PFSK-1 (cell line): ENCODE data around the gene SLC38A3.
A peak's percentile ranks its signal among the peaks of the same experiment; 100 is the strongest.

ENCODE experiments used
- FOXP2 ChIP-seq: optimal IDR thresholded peaks from 2 replicates; pipeline ENCODE3; 2011; ENCODE audit warnings: borderline replicate concordance, control low read depth, inconsistent platforms; ENCODE audit not compliant: insufficient read depth; ENCODE audit errors: extremely low read length, extremely low read depth
- POLR2AphosphoS5 ChIP-seq: IDR thresholded peaks from 2 replicates; pipeline ENCODE4 v1.6.1; 2012; ENCODE audit warnings: low read depth, mild to moderate bottlenecking, control low read depth, low read length, moderate library complexity
- SIN3A ChIP-seq: IDR thresholded peaks from 2 replicates; pipeline ENCODE4 v1.6.1; 2012; ENCODE audit warnings: mild to moderate bottlenecking, low read length, moderate library complexity, borderline replicate concordance; ENCODE audit not compliant: insufficient read depth
- TAF1 ChIP-seq: IDR thresholded peaks from 2 replicates; pipeline ENCODE4 v1.6.1; 2012; ENCODE audit warnings: low read length, control low read depth, borderline replicate concordance; ENCODE audit not compliant: insufficient read depth
- TF ChIP-seq, protein P1 (sequence below), 2 experiments: IDR thresholded peaks; 2 replicates each; pipeline versions ENCODE4 v1.6.1 to v1.8.0; 2011 to 2012; ENCODE audit warnings: low read depth in 2 of 2, low read length in 2 of 2, control low read depth in 1 of 2, inconsistent platforms in 1 of 2, mild to moderate bottlenecking in 1 of 2, moderate library complexity in 1 of 2; ENCODE audit not compliant: insufficient read depth in 1 of 2

The SLC38A3 gene

DNA sequence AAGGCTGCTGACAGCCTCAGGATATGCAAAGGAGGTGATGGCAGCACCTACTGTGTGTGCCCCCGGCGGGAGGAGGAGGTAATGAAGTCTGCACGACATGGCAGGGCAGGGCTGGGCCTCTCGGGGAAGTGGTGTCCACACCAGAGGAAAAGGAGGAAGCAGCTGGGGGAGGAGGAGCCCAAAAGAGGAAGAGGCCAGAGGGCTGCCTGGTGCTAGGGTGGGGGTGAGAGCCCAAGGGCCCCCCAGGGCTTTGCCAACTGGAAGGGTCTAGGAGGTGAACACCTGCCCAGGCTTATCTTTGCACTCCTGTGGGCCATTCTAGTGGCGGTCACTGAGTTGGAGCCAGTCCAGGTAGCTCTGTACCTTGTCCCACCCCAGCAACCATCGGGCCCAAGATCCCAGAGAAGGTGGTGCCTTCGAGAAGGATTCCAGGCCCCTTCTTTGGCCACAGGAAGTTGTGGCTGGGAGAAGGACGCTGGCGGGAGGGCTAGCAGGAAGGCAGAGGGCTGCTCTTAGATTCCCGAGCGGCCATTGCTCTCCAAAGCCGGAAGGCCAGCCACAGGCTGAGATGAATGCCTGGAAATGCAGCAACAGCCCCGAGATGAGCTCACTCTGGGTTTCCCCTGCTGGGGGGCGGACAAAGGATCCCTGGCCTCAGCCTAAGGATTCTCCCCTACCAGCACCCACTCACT, 37.9 kb downstream of the SLC38A3 start:
- TF ChIP-seq, protein P1, sequence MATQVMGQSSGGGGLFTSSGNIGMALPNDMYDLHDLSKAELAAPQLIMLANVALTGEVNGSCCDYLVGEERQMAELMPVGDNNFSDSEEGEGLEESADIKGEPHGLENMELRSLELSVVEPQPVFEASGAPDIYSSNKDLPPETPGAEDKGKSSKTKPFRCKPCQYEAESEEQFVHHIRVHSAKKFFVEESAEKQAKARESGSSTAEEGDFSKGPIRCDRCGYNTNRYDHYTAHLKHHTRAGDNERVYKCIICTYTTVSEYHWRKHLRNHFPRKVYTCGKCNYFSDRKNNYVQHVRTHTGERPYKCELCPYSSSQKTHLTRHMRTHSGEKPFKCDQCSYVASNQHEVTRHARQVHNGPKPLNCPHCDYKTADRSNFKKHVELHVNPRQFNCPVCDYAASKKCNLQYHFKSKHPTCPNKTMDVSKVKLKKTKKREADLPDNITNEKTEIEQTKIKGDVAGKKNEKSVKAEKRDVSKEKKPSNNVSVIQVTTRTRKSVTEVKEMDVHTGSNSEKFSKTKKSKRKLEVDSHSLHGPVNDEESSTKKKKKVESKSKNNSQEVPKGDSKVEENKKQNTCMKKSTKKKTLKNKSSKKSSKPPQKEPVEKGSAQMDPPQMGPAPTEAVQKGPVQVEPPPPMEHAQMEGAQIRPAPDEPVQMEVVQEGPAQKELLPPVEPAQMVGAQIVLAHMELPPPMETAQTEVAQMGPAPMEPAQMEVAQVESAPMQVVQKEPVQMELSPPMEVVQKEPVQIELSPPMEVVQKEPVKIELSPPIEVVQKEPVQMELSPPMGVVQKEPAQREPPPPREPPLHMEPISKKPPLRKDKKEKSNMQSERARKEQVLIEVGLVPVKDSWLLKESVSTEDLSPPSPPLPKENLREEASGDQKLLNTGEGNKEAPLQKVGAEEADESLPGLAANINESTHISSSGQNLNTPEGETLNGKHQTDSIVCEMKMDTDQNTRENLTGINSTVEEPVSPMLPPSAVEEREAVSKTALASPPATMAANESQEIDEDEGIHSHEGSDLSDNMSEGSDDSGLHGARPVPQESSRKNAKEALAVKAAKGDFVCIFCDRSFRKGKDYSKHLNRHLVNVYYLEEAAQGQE (IDR thresholded peaks at IDR 0.05; ENCODE audit: insufficient read depth in 1 of 2, low read depth in 2 of 2, low read length in 2 of 2) = no peak
- TF ChIP-seq FOXP2 (no peak), TAF1 (no peak), SIN3A (no peak), POLR2AphosphoS5 (no peak)

DNA sequence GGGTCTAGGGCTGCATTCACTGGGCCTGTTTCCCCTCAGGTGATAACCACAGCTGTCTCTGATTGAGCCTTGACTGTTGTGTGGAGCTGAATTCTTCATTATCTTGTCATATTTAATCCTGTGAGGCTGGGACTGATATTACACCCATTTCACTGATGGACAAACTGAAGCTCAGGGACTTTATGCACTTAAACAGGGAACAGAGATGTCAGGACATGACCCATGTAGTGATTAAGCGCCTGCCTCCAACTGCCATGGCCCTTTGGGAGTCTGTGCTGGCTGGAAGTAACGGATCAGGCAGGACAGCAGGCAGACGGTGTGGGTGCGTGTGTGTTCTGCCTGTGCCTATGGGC, 38.4 kb downstream of the SLC38A3 start:
- TF ChIP-seq SIN3A = no peak
- TF ChIP-seq, protein P1 (IDR thresholded peaks at IDR 0.05; ENCODE audit: insufficient read depth in 1 of 2, low read depth in 2 of 2, low read length in 2 of 2) = no peak
- TF ChIP-seq POLR2AphosphoS5 = no peak
- TF ChIP-seq FOXP2 = no peak
- TF ChIP-seq TAF1 = no peak

DNA sequence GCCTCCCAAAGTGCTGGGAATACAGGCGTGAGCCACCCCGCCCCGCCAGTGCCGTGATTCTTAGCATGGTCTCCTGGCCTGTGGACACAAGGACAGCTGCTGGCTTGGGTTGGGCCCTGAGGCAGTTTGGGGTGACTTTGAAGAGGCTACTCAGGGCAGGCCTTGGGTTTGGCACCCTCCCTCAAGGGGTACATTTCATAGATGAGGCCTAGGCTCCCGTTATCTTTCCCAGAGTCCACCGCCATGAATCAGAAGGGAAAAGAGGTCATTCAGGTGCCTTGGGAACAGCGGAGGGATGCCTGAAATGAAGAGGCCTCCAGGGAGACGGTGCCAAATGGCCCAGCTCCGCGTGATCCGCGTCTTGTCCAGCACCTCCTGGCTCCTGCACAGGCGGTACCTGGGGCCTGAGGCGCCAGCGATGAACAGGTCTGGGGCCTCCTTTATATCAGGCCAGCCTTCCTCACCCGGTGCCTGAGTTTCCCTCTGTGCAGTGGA, 40.2 kb downstream of the SLC38A3 start:
- TF ChIP-seq SIN3A (no peak), POLR2AphosphoS5 (no peak), FOXP2 (no peak), TAF1 (no peak)
- TF ChIP-seq, protein P1 (IDR thresholded peaks at IDR 0.05; ENCODE audit: insufficient read depth in 1 of 2, low read depth in 2 of 2, low read length in 2 of 2) = no peak

DNA sequence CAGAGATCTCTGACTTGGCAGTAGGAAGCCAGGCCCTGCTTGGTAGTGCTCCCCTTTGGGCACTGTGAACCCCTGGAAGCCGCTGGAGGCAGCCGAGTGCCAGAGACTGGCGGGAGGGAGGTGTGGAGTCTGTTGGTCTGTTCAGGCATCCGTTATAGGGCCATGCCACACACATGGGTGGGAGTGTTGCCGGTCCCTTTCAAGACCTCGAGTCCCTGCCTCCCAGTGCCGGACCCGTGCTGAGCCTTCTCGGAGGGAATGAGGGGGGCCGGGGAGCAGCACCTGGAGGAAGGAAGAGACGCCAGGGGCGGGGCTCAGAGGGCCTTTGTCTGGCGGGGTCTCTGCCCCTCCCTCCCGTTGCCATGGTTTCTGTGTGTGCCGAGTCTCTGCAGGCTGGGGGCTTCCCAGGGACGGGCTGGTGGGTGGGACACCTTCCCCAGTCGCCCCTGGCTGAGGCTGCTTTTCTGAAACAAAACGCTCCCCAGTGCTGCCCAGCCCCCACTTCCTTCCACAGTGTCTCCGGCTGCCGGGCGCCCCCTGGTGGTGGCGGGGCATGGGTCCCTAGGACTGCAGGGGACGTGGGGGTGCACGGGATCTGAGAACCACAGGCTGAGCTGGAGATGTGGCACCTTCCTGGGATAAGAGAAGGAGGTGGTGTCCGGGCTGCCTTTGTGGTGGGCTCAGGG, 40.9 kb downstream of the SLC38A3 start:
- TF ChIP-seq POLR2AphosphoS5 = no peak
- TF ChIP-seq SIN3A = 0 out of 2 replicates have a peak, but pooled peaks have one; percentile 26
- no peak for TF ChIP-seq TAF1
- TF ChIP-seq FOXP2 = no peak
- TF ChIP-seq, protein P1 (IDR thresholded peaks at IDR 0.05; ENCODE audit: insufficient read depth in 1 of 2, low read depth in 2 of 2, low read length in 2 of 2) = 0 out of 4 replicates have a peak, but pooled peaks of 1 of the 2 experiments have one; percentile 15
